ENCODE results near the gene DIS3. TPM values are rescaled to one million over a fixed set of nuclear protein-coding genes. Genes with fewer than 3 reads are reported as not detected.

Gene DIS3
- total RNA-seq, 1 experiment from 2014 or later: 44.2 TPM

DNA sequence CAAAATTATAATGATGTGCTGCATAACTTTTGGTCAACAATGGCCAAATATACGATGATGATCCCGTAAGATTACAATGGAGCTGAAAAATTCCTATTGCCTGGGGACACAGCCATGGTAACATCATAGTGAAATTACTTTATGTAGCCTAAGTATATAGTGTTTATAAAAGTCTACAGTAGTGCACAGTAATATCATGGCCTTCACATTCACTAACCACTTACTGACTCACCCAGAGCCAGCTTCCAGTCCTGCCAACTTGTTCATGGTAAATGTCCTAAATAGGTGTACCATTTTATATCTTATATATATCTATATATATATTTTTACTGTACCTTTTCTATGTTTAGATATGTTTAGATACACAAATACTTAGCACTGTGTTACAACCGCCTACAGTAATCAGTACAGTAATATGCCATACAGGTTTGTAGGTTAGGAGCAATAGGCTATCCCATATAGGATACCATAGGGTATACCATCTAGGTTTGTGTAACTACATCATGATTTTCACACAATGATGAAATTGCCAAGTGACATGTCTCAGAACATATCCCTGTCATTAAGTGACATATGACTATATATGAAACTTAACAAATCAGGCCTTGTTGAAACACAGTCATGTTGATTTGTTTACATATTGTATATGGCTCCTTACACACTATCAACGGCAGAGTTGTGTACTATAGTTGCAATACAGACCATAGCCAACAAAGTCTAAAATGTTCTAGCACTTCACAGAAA is 23.7 kb downstream of the DIS3 start:
- no TSS peak for BruUV-seq (replicated peaks)

DNA sequence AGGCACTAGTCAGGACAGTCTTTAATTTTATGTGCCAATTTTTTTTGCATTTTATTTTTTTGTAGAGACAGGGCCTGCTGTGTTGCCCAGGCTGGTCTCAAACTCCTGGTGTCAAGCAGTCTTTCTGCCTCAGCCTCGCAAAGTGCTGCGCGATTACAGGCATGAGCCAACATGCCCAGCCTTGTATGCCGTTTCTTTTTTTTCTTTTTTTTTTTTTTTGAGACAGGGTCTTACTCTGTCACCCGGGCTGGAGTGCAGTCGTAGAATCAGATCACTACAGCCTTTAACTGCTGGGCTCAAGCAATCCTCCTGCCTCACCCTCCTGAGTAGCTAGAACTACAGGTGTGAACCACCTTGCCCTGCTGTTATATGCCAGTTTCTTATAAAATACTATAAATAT is 27.6 kb downstream of the DIS3 start:
- Histone ChIP-seq H3K9me3 (ENCODE audit: control insufficient read depth in 1 of 2, insufficient read depth in 1 of 2, low read depth in 1 of 2, low read length in 2 of 2) (no peaks in the 10 kb centered on the region), H4K20me1 (ENCODE audit: insufficient read depth) (peaks cover 4% of the 10 kb centered on the region; the same call in 1 of the 2 replicates), H3K79me2 (ENCODE audit: insufficient read depth, low read length) (peaks cover 68% of the 10 kb centered on the region), H3K9ac (ENCODE audit: low read length) (no peak overlapping the region), H3K4me1 (ENCODE audit: control insufficient read depth in 1 of 2, insufficient read depth in 2 of 2, low read length in 2 of 2) (no peaks in the 10 kb centered on the region), H3K36me3 (ENCODE audit: control insufficient read depth in 1 of 2, insufficient read depth in 2 of 2, low read length in 2 of 2) (peaks cover 51 to 64% of the 10 kb centered on the region in 2 experiments), H3K27ac (ENCODE audit: low read depth, low read length) (no peak overlapping the region), H3K9me2 (ENCODE audit: insufficient read depth) (no peaks in the 10 kb centered on the region), H3K4me2 (ENCODE audit: low read length) (no peak overlapping the region), H2AFZ (ENCODE audit: low read depth, low read length, poor library complexity, severe bottlenecking) (no peak overlapping the region), H3K27me3 (ENCODE audit: insufficient read depth, low read length) (no peaks in the 10 kb centered on the region), H3K4me3 (replicated peaks in 1 of 2; ENCODE audit: low read depth in 1 of 2, low read length in 2 of 2) (no peak overlapping the region)
- BruUV-seq (replicated peaks): no TSS peak
- DNase-seq (ENCODE audit: low read depth, low spot score) (no peak), ATAC-seq (no peak)
- intact Hi-C loops (cut with micrococcal nuclease): no loop called here
- POLR2A ChIA-PET: no interaction called here
- CTCF ChIA-PET: no interaction called here
- RAD21 ChIA-PET (ENCODE audit: low non-redundant PET in 1 of 2, low total read pairs in 2 of 2, uncharacterized antibody in 2 of 2, unreplicated experiment in 2 of 2): no interaction called here
- TF ChIP-seq FOSL1 (IDR thresholded peaks at IDR 0.05; ENCODE audit: low read depth): no peak
- no peak for TF ChIP-seq TCF7L2 (IDR thresholded peaks at IDR 0.05; ENCODE audit: borderline replicate concordance, extremely low read depth, insufficient read depth, insufficient read length)
- TF ChIP-seq, protein P1, sequence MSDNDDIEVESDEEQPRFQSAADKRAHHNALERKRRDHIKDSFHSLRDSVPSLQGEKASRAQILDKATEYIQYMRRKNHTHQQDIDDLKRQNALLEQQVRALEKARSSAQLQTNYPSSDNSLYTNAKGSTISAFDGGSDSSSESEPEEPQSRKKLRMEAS (IDR thresholded peaks at IDR 0.05): no peak
- no peak for TF ChIP-seq EZH2phosphoT487 (IDR thresholded peaks at IDR 0.05; ENCODE audit: borderline replicate concordance)

More for the DNA sequence above, 23.7 kb downstream of the DIS3 start:
- H3K4me1 ChIP-seq (ENCODE audit: control insufficient read depth in 1 of 2, insufficient read depth in 2 of 2, low read length in 2 of 2): no peaks in the 10 kb centered on the region
- no peaks in the 10 kb centered on the region for H3K9me2 ChIP-seq (ENCODE audit: insufficient read depth)
- H2AFZ ChIP-seq (ENCODE audit: low read depth, low read length, poor library complexity, severe bottlenecking): no peak overlapping the region
- ATAC-seq (no peak), DNase-seq (ENCODE audit: low read depth, low spot score) (no peak)
- no peaks in the 10 kb centered on the region for H3K9me3 ChIP-seq (ENCODE audit: control insufficient read depth in 1 of 2, insufficient read depth in 1 of 2, low read depth in 1 of 2, low read length in 2 of 2)
- no peak overlapping the region for H3K4me2 ChIP-seq (ENCODE audit: low read length)
- POLR2A ChIA-PET: interaction anchor here (0.7 kb wide), 1 partner anchor 228 kb away, joined by 4 read pairs; no protein-coding TSS in a partner anchor
- H4K20me1 ChIP-seq (ENCODE audit: insufficient read depth): no peaks in the 10 kb centered on the region
- no peak overlapping the region for H3K4me3 ChIP-seq (replicated peaks in 1 of 2; ENCODE audit: low read depth in 1 of 2, low read length in 2 of 2)
- intact Hi-C loops (cut with micrococcal nuclease): no loop called here
- H3K27ac ChIP-seq (ENCODE audit: low read depth, low read length): no peak overlapping the region
- no peak overlapping the region for H3K9ac ChIP-seq (ENCODE audit: low read length)
- H3K36me3 ChIP-seq (ENCODE audit: control insufficient read depth in 1 of 2, insufficient read depth in 2 of 2, low read length in 2 of 2): peaks cover 54 to 70% of the 10 kb centered on the region in 2 experiments
- TF ChIP-seq CEBPB (IDR thresholded peaks at IDR 0.05; ENCODE audit: low read depth): no peak
- CTCF ChIA-PET: no interaction called here
- RAD21 ChIA-PET (ENCODE audit: low non-redundant PET in 1 of 2, low total read pairs in 2 of 2, uncharacterized antibody in 2 of 2, unreplicated experiment in 2 of 2): no interaction called here
- peaks cover 30% of the 10 kb centered on the region for H3K79me2 ChIP-seq (ENCODE audit: insufficient read depth, low read length)
- H3K27me3 ChIP-seq (ENCODE audit: insufficient read depth, low read length): no peaks in the 10 kb centered on the region

All from HCT116 (cell line).